Keratinocyte (primary cell): ENCODE results near the gene RFPL3.

Experiments
- EZH2 ChIP-seq: IDR thresholded peaks from one replicate; pipeline ENCODE4 v1.6.1; 2012; ENCODE audit warnings: inconsistent platforms, mild to moderate bottlenecking, low read length, moderate library complexity
- TF ChIP-seq, protein P1 (sequence below), 3 experiments: IDR thresholded peaks in 1 of 3; conservative IDR thresholded peaks in 1 of 3; optimal IDR thresholded peaks in 1 of 3; 2 replicates in 2 of 3; 3 replicates in 1 of 3; pipeline versions ENCODE3 to v1.5.1; 2011; ENCODE audit warnings: low read length in 3 of 3, mild to moderate bottlenecking in 3 of 3, moderate library complexity in 2 of 3, control low read depth in 1 of 3, inconsistent platforms in 1 of 3; ENCODE audit not compliant: insufficient read depth in 2 of 3; ENCODE audit errors: extremely low read depth in 1 of 3

DNA sequence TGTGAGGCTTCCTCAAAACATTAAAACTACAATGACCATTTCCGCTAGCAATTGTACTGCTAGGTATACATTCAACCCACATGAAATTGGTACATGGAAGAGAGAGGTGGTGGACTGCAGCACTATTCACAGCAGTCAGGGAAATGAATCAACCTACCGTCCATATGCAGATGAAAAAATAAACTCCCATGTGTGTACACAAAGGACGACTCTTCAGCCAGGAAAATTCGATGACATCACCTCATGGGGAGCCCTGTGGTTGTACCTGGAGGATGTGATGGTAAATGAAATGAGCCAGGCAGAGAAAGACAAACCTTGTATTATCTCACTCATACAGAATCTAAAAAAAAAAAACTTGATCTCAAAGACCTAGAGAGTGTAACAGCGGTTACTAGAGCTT is 23.3 kb downstream of the RFPL3 start:
- no peak for TF ChIP-seq EZH2
- TF ChIP-seq, protein P1, sequence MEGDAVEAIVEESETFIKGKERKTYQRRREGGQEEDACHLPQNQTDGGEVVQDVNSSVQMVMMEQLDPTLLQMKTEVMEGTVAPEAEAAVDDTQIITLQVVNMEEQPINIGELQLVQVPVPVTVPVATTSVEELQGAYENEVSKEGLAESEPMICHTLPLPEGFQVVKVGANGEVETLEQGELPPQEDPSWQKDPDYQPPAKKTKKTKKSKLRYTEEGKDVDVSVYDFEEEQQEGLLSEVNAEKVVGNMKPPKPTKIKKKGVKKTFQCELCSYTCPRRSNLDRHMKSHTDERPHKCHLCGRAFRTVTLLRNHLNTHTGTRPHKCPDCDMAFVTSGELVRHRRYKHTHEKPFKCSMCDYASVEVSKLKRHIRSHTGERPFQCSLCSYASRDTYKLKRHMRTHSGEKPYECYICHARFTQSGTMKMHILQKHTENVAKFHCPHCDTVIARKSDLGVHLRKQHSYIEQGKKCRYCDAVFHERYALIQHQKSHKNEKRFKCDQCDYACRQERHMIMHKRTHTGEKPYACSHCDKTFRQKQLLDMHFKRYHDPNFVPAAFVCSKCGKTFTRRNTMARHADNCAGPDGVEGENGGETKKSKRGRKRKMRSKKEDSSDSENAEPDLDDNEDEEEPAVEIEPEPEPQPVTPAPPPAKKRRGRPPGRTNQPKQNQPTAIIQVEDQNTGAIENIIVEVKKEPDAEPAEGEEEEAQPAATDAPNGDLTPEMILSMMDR (optimal IDR thresholded peaks at IDR 0.05 in 1 of 3, IDR thresholded peaks at IDR 0.05 in 1 of 3, conservative IDR thresholded peaks at IDR 0.05 in 1 of 3; ENCODE audit: extremely low read depth in 1 of 3, insufficient read depth in 2 of 3, low read length in 3 of 3) = no peak
